GM21619 (cell line): ENCODE results near the gene RDX.
"Not testable (repeated sequence)": the region's sequence is repeated elsewhere in the genome, so short reads cannot be mapped to it uniquely, and the experiment has no call there.

ENCODE experiments used
- ATAC-seq: cut with Tn5 transposase; IDR thresholded peaks from one replicate; pipeline ENCODE4 v1.9.1; 2021; ENCODE audit not compliant: unreplicated experiment

The RDX gene

DNA sequence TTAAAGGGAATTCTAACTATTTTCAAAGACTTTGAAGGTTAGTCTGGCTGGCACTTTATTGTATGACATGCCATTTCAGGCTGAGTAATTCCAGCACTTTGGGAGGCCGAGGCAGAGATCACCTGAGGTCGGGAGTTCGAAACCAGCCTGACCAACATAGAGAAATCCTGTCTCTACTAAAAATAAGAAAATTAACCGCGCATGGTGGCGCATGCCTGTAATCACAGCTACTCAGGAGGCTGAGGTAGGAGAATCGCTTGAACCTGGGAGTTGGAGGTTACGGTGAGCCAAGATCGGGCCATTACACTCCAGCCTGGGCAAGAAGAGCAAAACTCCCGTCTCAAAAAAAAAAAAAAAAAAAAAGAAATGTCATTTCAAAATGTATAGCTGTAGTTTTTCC is 95.6 kb downstream of the RDX start:
- ATAC-seq: no peak

DNA sequence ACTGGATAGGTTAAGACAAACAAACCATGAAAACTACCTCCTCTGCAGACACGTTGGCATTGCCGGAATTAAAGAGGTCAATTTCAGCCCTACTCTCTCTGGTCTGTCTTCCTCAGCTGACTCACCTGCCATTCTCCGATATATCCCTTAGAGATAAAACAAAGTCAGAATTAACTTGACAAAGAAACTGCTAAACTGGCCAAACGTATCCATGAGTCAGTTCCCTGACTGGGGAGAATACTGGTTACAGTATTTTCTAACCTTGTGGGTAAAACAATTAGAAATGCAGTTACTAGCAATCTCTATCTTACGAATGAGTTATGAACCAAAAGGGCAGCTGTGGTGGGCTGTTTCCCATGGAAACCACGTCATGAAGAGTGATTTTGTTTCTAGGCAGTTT is 96.2 kb downstream of the RDX start:
- ATAC-seq: no peak

DNA sequence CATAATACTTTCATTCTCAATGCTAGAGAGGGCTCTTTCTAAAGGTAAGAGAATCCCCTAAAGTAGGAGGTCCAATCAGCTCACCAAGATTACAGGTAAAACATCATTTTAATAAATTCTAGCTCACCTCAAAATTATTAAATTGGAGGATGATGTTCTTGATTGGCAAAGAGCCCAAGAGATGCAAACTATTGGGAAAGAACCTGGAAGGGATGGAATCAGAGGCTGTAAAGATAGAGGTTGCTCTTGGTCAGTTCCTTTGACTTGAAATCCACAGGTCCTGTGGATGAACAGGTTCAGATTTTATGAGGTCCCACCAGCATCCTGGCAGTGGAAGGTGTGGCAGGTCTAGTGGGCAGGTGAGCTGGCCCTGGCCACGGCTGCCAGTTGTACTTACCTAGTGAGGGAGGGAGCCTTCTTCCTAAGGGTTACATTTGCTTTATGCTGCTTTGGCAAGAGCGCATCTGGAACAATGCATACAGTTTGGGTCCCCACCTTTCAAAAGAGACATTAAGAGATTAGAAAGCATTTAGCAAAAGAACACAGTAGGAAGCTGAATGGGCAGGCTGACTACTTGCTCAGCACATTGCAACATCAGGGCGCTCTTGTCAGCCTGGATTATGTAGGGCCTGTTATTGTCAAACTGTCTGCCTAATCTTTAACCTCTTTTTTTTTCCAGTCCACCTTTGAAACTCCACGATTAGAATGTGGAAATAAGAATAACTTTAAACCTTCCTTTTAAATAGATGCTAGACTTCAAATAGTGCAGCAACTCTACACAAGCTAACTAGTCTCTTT is 97.0 kb downstream of the RDX start:
- no peak for ATAC-seq

DNA sequence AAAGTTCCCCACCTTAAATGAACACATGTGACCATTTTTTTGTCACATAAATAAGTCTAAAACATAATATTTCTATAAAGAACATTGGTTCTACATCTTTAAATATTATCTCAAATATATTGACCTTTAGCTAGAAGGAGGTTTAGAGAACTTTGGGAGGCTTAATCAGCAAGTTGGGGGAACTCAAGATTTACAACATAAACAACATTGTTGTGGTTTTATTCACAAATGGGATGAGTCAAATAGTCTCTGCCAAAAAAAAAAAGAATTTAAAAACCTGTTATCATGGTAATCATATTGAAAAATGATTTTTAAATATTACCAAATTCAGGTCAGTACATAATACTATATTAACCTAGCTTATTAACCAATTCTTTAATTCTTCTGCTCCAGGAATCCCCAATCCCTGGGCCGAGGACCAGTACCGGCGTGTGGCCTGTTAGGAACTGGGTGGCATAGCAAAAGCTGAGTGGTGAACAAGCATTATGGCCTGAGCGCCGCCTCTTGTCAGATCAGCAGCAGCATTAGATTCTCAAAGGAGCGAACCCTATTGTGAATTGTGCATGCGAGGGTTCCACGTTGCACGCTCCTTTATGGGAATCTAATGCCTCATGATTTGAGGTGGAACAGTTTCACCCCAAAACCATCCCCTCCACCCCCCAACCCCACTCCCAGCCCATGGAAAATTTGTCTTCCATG is 98.2 kb downstream of the RDX start:
- no peak for ATAC-seq

DNA sequence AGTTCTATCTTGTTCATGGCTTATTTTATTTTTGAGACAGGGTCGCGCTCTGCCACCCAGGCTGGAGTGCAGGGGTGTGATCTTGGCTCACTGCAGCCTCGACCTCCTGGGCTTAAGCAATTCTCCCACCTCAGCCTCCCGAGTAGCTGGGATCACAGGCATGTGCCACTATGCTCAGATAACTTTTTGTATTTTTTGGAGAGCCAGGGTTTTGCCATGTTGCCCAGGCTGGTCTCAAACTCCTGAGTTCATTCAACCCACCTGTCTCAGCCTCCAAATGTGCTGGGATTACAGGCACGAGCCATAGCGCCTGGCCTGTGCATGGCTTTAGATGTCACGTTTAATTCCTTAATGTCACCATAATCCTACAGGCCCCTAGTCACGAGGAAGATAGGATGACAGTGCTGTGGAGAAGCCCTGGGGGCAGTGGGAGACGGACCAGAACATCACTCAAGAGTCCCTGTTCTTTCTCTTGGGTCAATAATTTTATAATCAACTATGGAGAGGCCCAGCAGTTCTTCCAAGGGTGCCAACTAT is 99.5 kb downstream of the RDX start:
- ATAC-seq: no peak

DNA sequence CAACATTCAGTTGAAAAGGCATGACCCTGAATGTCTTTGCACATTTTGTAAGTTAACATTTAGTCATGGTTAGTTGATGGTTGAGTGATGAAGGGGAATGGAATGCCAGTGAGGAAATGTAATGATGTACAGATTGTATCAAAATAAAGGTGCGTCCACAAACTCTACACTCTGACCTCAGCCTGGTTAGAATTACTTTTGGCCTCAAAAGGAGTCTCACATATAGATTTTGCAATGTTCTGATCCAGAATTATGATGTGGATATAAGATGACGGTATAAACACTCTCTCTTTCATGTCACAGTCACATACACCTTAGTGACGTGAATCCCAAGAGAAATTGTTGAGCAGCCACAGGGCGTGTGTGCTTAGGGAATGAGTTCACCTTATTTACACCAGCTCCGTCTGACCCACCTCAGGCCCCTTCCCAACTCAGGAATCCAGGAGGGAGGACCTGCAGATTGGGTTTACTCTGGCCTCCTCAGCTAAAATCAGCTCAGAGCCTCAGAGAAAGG is 100.1 kb downstream of the RDX start:
- no peak for ATAC-seq

DNA sequence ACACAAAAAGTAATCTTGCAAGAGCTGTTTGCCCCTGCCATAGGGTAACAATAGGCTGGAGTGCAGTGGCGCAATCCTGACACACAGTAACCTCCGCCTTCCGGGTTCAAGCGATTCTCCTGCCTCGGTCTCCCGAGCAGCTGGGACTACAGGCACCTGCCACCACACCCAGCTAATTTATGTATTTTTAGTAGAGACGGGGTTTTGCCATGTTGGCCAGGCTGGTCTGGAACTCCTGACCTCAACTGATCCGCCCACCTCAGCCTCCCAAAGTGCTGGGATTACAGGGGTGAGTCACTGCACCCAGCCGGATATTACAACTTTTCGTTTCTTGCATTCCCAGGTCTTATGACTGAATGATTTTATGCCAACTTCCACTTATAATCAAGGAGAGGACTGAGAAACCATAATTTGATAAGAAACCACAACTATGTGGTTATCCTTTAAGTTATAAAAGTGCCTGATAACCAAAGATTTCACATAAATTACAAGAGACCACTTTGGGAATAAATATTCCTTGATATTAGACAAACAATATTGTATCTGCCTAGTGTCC is 102.1 kb downstream of the RDX start:
- not testable (repeated sequence) for ATAC-seq

DNA sequence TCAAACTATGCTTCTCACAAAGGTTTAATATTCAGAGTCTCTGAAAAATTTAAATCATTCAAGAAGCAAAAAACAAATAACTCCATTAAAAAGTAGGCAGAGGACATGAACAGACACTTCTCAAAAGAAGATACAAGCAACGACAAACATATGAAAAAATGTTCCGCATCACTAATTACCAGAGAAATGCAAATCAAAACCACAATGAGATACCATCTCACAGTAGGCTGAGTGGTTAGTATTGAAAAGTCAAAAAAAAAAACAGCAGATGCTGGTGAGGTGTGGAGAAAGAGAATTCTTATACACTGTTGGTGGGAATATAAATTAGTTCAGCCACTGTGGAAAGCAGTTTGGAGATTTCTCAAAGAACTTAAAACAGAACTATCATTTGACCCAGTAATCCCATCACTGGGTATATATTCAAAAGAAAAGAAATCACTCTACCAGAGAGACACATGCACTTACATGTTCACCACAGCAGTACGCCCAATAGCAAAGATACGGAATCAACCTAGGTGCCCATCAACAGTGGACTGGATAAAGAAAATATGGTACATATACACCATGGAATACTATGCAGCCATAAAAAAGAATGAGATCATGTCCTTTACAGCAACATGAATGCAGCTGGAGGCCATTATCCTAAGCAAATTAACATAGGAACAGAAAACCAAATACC is 103.7 kb downstream of the RDX start:
- ATAC-seq: peak; percentile 88

DNA sequence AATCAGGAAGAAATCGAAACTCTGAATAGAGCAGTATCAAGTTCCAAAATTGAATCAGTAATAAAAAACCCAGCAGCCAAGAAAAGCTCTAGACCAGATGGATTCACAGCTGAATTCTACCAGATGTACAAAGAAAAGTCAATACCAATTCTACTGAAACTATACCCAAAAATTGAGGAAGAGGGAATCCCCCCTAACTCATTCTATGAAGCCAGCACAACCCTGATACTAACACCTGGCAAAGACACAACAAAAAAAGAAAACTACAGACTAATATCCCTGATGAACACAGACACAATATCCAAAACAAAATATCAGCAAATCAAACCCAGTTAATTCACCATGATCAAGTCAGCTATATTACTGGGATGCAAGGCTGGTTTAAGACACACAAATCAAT is 105.5 kb downstream of the RDX start:
- no peak for ATAC-seq

DNA sequence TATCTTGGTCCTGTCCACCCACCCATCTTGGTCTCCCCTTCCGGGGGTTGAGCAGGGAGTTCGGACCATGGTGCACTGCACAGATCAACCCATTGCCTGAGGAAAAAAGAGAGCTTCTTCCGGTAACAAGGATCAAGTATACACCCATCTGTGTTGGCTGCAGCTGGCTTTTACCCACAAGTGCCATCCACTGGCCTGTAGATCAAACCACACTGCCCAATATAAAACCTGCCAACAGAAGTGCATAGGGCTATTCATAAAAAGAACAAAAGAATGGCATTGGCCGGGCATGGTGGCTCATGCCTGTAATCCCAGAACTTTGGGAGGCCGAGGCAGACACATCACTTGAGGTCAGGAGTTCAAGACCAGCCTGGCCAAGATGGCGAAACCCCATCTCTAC is 108.7 kb downstream of the RDX start:
- ATAC-seq: no peak

DNA sequence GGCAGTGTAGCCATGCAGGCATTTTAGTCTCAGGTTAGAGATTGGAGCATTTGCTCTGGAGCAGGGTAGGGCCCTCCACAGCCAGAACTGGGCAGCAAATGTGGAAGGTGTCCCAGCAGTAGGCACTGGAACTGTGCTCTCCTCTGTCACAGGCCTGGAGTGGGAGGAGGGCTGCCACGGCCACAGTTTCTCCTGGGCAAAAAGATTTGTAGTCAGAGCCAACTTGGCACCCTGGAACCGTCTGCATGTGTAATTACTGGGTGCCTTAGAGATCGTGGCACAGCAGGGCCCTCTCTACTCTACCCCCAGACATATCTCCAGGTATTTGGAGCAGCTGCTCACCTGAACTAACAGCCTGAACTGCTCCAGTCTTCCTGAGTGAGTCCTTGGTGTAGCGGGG is 109.5 kb downstream of the RDX start:
- ATAC-seq: no peak

DNA sequence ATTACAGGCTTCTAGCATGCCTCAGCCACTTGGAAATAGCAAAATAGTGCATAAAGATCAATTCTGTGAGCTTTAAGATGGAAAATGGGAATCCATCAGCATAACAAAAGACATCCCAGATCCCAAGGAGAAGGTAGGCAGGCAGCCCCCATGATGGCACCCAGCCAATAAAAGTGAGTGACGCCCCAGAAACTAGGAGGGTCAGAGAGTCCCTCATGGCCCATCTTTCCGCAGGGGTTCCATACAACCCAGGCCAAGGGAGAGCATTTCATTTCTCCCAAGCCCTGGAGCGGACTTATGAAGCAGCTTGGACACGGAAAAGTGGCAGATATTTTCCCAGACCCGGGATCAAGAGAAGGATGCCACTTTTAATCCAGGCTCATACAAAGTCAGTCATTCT is 110.0 kb downstream of the RDX start:
- no peak for ATAC-seq

DNA sequence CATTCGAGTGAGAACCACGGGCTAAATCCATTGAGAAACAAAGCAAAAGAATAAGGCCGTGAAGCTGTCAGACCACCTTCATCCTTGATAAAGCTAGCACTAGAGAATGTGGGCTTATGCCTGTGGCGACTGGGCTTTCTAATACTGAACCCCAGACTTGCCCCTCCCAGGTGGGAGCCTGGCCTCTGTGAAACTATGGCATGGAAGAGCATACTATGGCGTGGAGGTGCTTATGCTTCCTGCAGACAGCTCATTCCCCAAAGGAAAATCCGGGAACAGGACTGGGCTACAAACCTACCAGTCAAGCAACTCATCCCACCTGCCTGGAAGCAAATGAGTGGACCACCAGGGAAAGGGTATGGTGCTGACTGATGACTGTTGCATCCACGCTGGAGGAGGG is 110.8 kb downstream of the RDX start:
- no peak for ATAC-seq

DNA sequence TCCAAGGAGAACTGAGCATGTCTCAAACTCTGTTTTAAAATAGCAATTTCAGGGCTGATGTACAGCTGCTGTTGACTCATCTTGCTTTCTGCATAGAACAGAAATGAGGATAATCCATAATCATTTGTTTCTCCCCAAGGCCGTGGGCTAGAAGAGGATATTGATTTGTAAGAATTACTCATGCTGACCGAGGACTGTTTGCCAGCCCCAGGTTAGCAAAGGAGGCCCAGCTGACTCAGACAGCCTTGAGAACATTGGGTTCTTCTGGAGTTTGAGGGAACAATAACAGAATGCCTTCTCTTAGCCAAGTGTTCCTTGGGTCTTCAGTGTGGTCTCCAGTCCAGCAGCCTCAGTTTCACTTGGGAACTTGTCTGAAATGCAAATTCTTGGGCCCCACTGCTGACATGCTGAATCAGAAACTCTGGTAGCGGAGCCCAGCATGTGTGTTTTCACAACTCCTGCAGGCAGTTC is 111.3 kb downstream of the RDX start:
- no peak for ATAC-seq

DNA sequence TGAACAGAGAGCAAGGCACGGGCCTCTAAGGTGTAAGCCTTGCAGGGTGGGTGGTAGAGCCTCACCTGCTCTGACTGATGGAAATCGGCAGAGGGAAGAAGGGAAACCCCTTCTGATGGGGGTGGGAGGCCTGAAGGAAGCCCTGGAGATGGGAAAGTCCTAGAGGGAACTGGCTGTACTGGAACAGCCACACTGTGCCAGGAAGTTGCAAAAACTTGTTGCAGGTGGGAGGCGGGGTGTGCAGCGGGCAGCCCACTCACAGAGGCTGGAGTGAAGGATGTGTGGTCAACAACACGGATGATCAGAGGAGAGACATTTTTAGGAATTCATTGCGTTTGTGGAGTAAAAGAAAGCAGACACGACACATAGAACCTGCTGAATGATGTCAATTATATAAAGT is 112.0 kb downstream of the RDX start:
- ATAC-seq: no peak

DNA sequence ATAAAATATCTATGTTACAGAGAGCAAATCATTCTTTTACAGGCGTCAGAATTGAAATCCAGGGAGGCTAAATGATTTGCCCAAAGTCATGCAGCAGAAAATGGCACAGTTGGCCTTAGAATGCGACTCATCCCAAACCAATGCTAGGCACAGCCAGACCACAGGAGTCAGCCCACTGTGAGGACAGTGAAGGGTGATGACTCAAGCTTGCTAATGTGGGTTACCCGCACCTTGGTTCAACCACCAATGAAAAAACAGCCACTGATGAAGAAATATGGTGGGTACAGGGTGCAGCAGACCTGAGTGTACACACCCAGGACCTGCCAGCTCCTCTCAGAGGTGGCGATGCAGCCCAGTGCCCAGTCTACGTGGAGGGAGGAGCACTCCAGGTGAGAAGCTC is 113.5 kb downstream of the RDX start:
- no peak for ATAC-seq

DNA sequence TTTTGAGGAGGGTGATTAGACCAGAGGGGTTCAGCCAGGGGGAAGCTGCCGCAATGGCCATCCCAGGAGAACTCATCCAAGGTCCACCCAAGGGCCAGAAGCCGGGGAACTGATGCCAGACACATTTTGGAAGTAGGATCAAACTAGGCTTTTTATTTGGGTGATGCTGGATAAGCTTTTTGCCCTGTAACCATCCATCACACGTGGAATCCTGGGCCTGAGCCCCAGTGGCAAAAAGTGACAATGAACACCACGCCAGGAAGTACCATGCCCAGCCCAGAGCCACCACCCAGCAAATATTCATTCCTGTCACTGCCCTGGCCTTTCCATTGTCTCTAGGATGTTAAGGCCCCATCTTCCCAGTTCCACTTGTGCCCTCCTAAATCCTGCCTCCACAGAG is 117.3 kb downstream of the RDX start:
- ATAC-seq: no peak

DNA sequence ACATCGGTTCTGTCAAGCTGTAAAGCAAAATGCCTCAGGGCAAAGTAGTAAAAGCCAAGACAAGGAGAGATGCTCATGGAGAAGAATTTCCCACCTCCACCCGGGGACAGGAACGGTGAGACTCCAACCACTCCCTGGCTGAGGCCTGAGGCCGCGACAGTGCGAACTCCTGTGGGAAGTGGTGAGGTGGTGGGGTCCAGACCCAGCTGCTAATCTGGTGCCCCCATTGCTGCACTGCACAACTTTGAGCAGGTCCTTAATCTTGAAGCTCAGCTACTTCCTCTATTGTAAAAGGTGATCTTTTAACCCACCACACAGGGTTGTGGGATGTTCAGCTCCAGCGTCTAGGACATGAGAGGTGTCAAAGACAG is 119.3 kb downstream of the RDX start:
- ATAC-seq: no peak

DNA sequence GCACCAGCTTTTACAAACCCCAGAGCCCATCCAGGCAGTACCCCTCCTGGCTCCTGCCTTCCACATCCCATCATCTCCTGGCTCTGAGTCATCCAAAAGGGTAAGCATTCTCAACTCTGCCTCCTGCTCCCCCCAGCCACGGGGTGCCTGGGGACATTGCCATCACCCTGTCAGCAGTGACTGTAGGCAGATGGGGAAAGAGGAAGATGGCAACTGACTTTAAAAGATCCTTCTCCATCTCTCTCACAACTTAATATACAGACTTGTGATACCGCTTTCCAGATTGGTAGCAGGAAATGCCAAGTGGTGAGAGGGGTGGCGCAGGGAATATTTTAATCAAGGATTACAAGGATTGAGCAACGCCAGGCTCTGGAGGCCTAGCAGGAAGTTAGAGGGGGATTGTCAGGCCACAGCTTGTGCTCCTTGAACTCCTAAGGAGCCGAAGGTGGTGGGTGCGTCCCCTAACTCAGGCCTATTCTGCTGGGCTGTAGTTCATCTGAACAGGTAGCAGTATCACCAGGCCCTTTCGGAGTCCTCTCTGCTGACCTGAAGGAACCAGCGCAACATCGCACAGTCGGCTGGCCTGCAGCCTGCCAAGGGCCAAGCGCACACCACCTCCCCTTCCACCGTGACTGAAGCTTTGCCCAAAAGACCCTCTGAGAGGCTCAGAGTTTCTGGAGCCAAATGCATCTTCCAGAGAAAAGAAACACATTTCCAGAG is 119.9 kb downstream of the RDX start:
- no peak for ATAC-seq

DNA sequence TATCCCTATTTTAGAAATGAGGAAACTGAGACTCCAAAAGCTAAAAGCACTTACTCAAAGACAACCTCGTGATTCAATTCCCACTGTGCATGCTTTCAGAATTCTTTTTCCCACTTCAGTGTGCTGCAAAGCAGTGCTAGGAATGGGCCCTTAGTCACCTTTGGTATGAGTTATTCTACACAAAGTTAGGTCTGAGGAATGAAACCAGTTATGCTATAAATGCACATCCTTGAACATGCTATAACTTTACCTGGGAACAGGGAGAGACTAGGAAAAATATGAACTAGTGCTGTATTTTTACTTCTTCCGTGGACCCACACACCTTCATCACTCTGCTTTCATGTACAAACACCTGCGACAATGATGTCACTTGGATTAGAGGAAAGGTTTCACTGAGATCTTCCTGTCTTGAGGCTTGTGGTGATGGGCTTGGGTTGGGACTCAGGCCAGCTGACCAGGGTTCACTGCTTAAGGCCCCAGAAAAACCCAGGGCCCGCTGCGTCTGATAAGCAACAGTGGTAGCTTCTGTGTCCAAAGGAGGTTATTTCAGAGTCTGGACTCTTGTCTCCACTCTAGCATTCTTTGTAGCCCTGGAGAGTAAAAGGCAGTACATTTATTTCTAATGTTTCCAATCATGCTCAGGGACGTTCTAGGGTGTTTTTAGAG is 121.6 kb downstream of the RDX start:
- ATAC-seq: no peak
